Right forelimb (tissue), 1 donor: ENCODE results near the gene CPN1.
"Not testable (repeated sequence)": the region's sequence is repeated elsewhere in the genome, so short reads cannot be mapped to it uniquely, and the experiment has no call there.

Experiments
- DNase-seq: peaks from one replicate; pipeline ENCODE4 v3.0.0-alpha.2; 2018

CPN1 gene

DNA sequence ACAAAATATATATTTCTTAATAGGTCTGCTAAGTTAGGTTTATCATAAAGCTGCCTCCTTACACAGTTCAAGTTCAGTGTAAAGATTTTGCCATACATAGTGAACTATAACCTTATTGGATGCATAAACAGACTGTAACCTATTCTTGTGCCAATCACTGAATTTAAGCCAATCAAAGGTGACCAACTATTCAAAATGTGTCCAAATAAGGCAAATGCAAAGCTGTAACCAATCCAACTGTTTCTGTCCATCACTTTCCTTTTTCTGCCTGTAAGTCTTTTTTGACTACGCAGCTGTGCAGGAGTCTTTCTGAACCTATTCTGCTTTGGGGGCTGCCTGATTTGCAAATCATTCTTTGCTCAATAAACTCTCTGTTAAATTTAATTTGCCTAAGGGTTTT is 60.3 kb downstream of the CPN1 start:
- DNase-seq = no peak

DNA sequence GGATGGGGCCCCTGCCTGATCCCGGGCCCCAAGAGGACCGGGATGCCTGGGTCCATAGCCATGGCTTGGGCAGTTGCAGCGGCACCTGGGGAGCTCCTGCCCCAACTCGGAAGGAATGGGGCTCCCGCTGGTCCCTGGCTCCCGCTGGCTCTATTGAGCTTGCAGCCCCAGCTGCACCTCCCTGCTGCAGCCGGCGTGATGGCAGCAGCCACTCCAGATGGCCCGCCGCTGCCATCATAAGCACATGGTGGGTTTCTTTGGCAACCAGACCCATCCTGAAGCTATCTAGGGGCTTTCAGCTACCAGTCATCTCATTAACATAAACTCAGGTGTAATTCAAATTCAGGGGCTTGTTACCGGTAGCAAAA is 60.8 kb downstream of the CPN1 start:
- DNase-seq = no peak

- no peak for DNase-seq
Measured at GRCh38 chr10:100020142-100020885, 61.4 kb downstream of the CPN1 start.

- no peak for DNase-seq
Measured at GRCh38 chr10:100019787-100020141, 61.9 kb downstream of the CPN1 start.

DNA sequence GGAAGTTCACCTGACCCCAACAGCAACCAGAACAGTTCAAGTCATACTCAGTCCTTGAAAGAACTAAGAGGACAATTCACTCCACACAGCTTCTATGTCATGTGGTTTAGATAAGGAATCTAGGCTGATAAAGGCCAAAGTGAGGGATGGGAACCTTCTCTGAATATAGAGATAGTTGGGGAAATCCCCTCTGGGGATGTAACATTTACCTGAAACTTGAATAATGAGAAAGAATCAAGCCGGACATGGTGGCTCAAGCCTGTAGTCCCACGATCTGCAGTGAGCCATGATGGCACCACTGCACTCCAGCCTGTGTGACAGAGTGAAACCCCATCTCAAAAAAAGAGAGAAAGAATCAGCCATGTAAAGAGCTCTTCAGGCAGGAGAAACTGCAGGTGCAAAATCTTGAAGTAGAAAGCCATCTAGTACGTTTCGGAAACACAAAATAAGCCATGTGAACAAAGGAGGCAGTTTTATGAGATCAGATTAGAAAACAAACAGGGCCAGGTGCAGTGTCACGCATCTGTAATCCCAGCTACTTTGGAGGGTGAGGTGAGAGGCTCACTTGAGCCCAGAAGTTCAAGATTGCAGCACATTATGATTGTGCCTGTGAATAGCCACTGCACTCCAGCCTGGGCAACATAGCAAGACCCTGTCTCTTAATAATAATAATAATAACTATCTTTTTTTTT is 67.5 kb downstream of the CPN1 start:
- DNase-seq = no peak

DNA sequence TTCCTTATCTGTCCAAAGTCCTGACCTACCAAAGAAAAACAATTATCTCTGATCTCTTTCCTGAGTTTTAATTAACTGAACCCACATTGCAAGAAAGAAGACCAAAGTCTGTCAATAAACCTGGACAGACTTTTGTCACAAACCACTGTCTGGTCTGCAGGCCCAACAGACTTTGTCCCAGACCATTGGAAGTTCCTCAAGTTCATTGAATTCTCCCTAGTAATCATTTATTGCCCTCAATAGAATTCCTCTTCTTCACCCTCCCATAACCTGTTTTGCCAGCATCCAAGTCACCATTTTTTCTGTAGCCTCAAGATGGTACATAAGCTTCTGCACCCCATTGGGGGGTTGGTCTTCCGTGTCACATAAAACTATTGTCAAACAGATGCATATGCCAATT is 68.0 kb downstream of the CPN1 start:
- DNase-seq = no peak

- not testable (repeated sequence) for DNase-seq
Measured at GRCh38 chr10:100011906-100012305, 69.8 kb downstream of the CPN1 start.

DNA sequence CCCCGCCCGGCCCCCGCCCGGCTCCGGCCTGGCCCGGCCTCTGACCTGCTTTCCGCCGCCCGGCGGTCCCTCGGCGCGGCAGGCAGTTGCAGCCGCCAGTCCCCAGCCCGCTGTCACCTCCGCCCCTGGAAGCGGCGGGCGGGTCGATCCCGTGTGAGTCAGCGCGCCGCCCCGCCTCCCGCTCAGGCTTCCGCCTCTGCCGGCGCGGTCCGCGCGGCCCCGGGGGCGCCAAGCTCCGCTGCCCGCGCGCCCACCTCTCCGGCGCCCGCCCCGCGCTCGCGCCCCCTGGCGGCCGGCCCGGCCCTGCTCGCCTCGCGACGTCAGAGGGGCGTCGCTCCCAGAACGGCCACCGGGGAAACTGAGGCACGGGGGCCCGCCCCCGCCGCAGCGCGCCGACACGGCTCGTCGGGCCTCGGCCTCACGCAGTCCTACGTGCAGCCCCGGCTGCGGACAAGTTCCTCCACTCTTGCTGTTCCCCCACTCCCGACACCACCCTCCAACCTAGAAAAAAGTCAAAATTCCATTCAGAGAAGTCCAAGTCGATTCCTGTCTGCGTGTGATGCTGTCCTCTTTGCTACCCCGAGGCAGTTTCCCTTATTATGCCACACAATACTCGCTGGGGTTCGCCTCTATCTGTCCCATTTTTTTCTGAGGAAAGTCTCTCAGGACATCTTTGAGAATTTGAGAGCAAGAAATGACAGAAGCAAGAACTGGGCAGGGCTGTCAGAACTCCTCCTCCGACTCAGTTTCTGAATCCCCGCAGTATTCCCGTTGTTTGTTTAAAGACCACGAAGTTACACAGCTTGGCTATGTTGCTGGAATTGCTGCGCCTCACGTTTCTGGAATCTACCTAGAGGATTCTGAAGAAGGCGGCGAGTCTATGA is 71.6 kb downstream of the CPN1 start, which contains the start of gene DNMBP:
TSS of gene DNMBP (minus strand) at position 155 of the 884 bp plus-strand sequence. CDS start 37,823 bp downstream, outside the sequence.
- DNase-seq = peak; percentile 89

DNA sequence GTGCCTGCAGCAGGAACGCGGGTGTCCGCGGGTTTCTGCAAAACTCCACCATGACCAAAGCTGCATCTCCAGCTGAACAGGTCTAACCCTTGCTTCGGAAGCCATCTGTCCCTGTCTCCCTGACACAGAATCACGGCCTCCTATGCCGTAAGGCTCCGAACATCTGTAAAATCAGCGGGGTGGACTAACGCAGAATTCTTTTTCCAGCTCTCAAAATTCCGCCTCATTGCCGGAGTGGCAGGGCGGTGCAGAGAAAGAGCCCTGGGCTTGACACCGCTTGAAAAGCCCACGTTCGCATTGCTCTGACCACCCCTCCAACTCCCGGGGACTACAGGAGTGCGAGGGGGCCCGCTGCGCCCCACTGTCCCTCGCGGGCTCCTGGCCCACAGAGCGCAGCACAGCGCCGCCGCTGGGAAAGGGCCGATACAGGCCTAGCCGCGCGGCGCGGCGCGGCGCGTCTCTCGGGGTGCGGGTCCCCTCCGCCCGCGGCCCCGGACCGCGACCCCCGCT is 72.3 kb downstream of the CPN1 start:
- DNase-seq = no peak

DNA sequence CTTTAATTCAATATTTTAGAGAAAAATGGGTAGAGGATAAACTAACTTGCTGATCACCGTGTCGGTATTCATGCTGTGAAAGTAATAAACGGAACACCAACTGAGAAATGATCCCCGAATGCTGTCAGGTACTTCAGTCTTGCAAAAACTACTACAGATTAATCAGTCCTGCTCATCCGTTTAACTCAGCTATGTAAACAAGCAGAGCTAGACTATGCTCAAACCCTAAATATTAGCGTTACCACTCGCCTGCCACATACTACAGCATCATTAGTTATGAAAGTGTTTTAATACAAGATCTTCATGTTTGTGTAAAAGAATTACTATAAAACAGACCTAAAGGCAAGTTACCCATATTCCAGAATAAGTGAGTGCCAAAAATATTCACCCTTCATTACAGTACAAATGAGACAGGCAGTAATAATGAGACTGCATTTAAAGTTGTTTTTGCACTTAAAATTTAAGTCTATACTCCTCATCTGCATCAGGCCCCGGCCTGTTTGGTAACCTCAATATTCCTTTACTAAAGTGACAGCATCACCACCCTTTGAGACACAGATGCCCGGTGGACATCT is 72.9 kb downstream of the CPN1 start:
- no peak for DNase-seq

DNA sequence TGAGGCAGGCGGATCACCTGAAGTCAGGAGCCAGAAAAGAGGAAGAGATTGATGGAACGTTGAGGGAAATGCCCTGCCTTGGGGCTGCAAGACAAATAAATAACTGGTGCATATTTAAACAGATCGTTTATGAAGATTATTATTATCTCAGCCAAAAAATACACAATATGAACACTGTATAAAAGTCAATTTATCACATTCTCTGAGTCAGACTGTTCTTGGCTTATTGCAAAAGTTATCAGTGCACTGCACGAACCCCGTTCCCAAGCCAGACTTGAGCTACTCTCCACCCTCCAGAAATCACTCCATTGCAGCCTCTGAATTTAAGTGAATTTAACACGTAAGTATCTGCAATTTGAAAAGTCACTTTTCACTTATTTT is 73.5 kb downstream of the CPN1 start:
- DNase-seq = no peak

DNA sequence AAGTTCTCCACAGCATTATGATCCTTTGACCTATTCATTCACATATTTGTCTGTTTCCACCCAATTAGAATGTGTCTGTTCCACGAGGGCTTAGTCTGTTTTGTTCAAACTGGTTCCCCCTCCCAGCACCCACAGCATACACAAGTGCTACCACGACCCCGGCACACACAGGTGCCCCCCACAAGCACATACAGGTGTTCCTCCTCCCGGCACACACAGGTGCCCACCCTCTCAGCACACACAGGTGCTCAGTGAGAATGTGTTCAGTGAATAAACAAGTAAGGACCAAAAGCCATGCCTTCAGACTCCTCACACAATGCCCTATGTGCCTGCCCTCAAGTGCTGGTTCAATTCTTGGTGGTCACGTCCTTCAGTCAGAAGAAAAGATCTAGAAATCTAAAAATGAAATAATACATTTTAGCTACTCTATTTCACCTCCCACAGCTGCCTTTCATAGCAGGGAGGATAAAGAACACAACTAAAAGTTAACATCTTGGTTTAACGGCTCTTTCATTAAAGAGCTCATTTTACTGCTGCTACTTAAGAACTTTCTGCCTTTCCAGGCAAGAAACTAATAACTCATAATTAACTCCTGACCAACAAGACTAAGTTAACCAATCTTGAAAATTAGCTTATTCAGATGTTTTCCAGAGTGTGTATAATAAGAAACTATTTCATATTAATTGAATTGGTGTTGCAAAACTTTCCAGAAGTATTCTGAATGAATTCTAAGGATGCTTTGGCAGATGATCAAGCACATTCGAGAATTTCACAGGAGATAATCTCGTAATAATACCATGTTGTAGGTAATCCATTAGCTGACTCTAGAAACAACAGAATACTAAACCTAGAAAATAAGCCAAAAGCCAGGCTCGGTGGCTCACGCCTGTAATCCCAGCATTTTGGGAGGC is 74.2 kb downstream of the CPN1 start:
- DNase-seq = no peak

DNA sequence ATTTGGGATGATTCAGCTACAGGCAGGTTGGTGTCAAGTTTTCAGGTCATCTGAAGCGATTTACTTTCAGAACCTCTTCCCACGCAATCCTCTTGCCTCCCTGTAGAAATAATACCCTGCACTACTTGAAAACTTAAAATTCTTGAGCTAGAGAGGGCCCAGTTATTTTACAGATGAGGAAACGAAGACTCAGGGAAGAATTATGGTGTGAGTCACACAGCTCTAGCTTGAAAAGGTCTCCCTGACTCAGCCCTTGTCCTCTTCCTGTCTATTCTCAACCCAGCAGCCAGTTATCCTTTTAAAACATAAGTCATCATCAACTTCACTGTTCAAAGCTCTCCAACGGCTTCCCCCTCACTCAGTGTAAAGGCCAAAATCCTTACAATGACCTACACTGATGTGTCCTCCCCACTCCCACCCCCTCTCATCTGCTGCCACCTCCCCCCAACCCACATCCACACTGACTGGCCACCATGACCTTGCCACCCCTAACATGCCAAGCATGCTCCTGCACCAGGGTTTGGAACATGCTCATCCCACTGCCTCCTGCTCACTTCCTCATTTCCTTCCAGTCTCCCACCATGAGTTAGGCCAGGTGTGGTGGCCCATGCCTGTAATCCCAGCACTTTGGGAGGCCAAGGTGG is 75.3 kb downstream of the CPN1 start:
- no peak for DNase-seq

DNA sequence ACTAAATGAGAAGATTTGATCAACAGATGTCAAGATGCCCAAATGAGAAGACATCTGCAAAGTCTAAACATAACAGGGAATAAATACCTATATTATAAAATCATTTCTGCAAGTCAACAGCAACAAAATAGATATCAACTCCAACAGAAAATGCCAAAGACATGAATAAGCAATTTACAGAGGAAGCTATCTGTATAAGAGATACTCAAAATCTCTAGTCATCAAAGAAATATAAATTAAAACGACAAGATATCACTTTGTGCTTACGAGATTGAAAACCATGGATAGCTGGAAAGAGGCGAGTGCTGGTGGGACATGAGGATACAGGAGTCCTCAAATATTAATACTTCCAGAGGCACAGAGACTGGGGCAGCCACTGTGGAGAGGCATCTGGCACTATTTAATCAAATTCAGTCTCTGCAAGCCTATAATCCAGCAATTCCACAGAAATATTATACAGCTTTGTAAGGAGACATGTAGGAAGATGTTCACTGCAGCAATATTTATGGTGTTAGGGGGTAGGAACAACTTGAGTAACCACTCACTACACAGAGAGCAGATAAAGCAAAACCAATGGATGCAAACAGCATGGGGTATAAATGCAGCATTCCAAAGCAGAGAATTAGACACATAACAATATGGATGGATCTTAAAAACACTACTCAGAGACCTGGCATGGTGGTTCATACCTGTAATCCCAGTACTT is 76.7 kb downstream of the CPN1 start:
- DNase-seq = no peak

- DNase-seq = no peak
Measured at GRCh38 chr10:100000109-100000644, 81.5 kb downstream of the CPN1 start.

DNA sequence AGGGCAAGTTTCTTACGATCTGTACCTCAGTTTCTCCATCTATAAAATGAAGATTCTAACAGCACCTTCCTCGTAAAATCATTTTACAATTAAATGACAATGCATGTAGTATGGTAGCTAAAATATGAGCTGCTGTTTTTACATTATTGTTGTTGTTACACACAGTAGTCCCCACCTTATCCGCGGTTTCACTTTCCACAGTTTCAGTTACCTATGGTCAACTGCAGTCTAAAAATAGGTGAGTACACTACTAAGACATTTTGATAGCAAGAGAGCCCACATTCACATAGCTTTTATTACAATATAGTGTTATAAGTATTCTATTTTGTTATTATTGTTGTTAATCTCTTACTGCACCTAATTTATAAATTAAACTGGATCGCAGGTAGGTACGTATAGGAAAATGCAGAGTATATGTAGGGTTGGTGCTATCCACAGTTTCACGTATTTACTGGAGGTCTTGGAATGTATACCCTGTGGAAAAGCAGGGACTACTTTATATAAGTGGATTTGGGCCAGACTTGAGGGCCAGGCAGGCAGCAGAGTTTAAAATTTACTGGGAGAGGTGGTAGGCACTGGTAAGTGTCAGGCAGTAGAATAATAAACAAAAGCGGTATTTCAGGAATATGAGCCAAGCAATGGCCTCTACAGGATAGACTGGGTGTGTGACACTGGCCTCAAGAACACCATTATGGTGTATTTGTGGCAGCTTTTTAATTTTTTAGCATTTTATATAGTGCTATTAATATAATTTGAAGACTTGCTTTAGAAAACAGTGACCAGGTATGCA is 82.2 kb downstream of the CPN1 start:
- no peak for DNase-seq

- DNase-seq = no peak
Measured at GRCh38 chr10:99998889-99999288, 82.8 kb downstream of the CPN1 start.

GRCh38 chr10:99996671-99997648 is 84.7 kb downstream of the CPN1 start:
- no peak for DNase-seq
